Measurements from ENCODE around the gene MEGF6.

Gene MEGF6

DNA sequence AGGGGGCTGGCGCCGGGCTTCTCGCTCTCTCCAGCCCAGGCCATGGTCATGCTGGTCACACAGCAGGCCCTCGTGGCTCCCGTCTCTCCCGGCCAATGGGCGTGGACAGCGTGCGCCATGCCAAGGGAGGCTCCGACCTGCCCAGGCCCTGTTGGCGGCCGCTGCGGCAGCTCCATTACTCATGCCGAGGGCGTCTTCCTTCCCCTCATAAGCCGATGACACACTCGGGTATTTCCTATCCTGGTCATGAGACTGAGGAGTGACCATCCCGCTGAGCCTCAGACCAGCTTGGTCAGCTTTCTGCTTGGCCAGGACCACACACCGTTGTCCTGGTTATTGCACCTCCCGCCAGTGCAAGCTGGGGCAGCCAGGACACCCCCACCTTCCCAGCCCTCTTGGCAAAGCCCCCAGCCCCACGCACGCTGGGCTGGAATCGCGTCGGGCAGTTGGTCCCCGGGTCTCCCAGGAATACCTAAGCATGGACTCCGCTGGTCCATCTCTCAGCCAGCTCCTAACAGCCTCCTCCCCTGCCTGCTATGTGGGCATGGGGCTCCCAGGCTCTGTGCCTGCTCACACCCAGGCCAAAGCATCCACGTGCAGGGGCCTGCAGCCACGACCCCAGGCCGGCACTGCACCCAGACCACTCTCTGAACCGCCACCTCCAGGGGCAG is 107.0 kb downstream of the MEGF6 start:
- TF ChIP-seq ZNF274 (IDR thresholded peaks at IDR 0.05; ENCODE audit: low read depth, low read length) = no peak
- H3K4me3 ChIP-seq (ENCODE audit: low read length) = no peak overlapping the region

DNA sequence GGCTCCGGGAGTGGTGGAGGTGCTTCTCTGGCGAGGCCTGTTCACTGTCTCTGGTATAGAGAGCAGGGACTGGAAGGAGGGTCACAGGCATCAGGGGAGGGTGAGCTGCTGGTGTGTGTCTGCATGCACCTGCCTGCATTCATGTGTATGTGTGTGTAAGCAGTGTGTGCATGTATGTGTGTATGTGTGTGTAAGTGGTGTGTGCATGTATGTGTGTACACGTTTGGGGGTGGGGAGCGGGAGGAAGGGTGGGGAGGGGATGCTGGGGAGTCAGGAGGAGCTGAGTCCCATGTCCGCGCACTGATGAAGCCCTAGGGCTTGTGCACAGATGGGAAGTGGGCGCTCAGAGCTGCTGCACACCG is 107.8 kb downstream of the MEGF6 start:
- no peak overlapping the region for H3K4me3 ChIP-seq (ENCODE audit: low read length)
- no peak for TF ChIP-seq ZNF274 (IDR thresholded peaks at IDR 0.05; ENCODE audit: low read depth, low read length)

DNA sequence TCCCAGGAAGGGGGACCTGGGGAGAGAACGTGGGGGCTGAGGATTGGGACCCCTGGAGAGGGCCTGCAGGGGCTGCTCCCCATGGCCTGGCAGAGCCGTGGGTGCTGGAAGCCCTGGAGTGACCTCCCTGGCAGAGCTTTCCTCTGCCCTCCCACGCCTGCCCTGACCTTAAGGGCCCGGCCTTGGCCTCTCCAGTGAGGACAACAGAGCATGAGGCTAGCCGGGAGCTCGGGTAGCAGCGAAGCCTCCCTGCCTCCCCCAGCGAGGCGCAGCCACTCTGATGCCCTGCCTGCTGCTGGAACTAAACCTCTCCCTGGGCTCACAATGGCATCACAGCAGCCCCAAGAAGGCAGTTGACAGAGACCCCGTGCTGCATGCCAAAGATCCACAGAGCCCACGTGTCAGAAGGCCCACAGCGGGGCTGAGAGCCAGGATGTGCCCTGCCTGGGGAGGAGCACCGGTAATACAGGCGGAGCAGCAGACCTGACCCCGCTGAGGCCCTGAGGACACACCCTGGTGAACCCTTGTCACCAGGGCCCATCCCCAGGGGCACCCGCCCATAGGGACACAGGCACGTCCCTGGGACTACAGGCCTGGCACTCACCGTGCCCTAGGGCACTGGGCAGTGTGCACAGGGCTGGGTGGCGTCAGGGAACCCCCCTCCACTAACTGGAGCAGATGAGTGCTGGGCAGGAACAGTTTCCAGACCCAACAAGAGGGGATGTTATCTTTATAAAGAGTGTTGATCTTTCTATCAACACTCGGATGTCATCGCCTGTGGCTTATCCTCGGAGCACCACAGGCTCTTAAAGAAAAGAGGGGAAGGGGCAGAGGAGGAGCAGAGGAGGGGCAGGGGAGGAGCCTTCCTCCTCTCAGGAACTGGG is 108.4 kb downstream of the MEGF6 start:
- no peak for TF ChIP-seq ZNF274 (IDR thresholded peaks at IDR 0.05; ENCODE audit: low read depth, low read length)
- H3K4me3 ChIP-seq (ENCODE audit: low read length) = no peak overlapping the region

DNA sequence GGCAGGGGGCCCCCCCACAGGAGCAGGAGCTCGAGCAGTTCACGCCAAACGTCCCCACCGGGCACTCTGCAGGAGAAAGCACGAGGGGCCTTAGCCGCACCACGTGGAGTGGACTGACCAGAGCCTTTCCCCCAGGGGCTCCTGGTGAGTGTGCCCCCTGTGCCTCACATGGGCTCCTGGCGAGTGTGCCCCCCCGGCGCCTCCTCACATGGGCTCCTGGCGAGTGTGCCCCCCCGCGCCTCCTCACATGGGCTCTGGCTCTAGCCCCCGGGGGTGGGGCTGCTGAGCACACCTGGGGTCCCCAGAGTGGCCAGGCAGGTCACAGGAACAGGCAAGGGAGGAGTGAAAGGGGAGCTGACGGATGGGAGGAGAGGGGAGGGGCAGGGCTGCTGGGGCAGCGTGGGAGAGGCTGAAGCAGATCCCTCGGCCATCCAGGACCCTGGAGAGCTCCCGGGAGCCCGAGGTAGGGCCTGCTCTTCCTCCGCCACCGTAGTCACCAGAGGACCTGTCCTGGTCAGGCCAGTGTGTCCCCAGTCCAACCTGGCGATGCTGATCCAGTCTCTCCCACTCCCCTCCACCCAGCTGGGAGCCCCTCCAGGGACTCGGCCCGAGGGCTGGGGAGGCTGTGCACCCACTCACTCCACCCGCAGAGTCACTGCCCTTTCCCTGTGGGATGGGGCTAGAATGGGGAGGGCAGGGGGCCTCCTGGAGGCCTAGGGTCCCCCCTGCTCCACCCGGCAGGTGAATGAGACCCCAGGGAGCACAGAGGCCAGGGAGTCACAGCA is 109.3 kb downstream of the MEGF6 start:
- H3K4me3 ChIP-seq (ENCODE audit: low read length) = no peak overlapping the region
- no peak for TF ChIP-seq ZNF274 (IDR thresholded peaks at IDR 0.05; ENCODE audit: low read depth, low read length)

DNA sequence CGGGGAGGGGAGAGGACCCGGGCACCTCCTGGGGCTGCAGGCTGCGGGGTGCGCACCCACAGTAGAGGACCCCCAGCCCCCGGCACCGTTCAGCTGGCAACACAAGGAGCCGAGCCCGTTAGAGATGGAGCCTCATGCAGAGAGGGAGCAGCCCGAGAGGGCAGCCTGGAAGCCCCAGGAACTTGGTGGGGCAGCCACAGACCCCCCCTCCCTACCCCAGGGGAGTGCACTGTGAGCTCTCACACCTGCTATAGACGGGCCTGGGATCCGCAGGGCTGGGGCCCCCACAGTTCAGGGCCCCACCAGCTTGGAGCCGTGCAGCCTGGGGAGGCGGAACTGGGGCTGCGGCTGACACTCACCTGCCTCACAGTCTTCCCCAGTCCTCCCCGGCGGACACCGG is 109.9 kb downstream of the MEGF6 start:
- no peak overlapping the region for H3K4me3 ChIP-seq (ENCODE audit: low read length)
- TF ChIP-seq ZNF274 (IDR thresholded peaks at IDR 0.05; ENCODE audit: low read depth, low read length) = no peak

DNA sequence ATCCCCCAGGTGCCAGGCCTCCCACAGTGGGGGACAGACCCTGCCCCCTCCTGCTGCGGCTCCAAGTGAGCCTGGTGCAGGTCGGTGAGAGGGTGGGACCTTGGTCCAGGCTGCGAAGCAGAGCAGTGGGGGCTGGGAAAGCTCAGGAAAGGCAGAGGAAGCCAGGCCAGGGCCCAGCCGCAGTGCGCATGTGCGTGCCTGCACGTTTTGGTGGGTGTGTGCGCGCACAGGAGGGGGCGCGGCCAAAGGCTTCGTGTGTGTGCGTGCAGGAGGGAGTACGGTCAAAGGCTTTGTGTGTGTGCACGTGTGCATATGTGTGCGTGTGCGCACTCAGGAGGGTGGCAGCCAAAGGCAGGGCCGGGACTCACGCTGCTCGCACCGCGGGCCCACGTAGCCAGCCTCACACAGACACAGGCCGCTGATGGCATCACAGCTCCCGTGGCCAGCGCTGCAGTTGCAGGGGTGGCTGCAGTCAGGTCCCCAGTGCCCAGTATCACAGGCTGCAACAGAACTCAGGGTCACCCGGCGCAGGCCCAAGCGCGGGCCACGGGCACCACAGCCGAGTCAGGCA is 111.0 kb downstream of the MEGF6 start:
- no peak overlapping the region for H3K4me3 ChIP-seq (ENCODE audit: low read length)
- no peak for TF ChIP-seq ZNF274 (IDR thresholded peaks at IDR 0.05; ENCODE audit: low read depth, low read length)

DNA sequence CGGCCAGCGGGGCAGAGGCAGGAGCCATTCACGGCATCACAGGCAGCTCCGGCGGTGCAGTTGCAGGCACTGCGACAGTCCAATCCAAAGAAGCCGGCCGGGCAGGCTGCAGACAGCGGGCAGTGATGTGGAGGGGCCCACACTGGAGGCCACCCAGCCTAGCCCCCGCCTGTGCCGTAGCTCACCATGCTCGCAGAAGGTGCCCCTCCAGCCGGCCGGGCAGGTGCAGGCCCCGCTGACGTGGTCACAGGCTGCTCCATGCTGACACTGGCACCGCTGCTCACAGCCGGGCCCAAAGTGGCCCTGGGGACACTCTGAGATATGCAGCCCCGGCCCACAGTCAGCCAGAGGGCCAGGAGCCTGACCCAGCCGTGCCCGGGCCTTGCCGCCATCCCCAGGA is 111.7 kb downstream of the MEGF6 start:
- no peak for TF ChIP-seq ZNF274 (IDR thresholded peaks at IDR 0.05; ENCODE audit: low read depth, low read length)
- no peak overlapping the region for H3K4me3 ChIP-seq (ENCODE audit: low read length)

DNA sequence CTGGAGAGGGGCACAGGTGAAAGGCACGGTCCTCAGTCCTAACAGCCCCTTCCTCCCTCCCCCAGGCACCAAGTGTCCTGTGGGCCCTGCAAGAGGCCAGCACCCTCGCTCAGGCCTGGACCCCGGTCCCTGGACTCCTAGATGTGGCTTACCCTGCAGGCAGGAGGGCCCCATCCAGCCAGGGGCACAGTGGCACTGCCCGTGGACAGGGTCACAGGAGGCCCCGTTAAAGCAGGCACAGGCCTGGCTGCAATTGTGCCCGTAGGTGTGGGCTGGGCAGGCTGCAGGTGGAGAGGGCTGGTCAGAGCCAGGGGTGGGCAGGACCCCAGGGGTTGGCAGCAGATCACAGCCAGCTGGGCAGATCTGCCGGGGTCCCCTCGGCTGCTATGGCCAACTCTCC is 112.3 kb downstream of the MEGF6 start:
- H3K4me3 ChIP-seq (ENCODE audit: low read length) = no peak overlapping the region
- TF ChIP-seq ZNF274 (IDR thresholded peaks at IDR 0.05; ENCODE audit: low read depth, low read length) = no peak

DNA sequence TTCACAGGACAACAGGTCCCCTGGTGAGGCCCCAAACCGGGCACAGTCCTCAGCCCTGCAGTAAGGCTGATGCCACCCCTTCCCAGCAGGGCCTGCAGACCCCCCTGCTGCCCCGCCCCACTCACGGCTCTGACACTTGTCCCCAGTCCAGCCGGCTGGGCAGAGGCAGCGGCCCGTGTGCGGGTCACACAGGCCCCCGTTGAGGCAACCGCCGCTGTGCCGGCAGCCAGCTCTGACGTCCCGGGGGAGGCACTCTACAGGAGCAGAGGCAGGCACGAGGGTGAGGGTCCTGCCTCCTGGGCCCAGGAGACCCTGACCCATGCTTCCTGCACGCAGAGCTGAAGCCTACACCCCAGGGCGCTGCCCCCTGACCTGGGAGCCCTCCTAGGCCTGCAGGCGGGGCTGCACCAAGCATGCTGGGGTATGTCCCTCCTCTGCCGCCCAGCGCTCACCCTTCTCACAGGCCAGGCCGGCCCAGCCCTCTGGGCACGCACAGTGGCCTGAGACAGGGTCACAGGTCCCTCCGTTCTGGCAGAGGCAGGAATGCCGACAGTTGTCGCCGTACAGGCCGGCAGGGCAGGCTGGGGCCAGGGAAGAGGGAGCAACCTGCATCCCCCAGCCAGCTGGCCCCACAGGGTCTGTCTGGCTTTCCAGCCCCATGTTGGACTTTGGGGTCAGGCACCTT is 112.9 kb downstream of the MEGF6 start:
- no peak for TF ChIP-seq ZNF274 (IDR thresholded peaks at IDR 0.05; ENCODE audit: low read depth, low read length)
- H3K4me3 ChIP-seq (ENCODE audit: low read length) = no peak overlapping the region

DNA sequence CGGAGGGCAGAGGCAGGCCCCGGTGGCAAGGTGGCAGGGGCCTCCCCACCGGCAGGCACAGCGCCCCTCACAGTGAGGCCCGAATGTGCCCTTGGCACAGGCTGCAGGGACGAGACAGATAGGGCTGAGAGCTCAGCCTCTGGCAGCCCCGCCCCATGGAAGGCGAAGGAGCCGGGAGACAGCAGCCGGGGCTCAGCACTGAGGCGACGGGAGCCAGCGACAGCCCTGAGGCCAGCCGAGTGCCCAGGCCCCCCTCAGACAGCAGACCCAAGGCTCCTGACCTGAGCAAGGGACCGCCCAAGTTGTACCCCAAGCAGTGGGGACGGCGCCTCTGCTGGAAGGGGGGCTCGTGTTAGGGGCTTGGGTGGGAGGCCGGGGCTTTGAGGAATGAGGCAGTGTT is 113.8 kb downstream of the MEGF6 start:
- H3K4me3 ChIP-seq (ENCODE audit: low read length) = no peak overlapping the region
- TF ChIP-seq ZNF274 (IDR thresholded peaks at IDR 0.05; ENCODE audit: low read depth, low read length) = no peak

DNA sequence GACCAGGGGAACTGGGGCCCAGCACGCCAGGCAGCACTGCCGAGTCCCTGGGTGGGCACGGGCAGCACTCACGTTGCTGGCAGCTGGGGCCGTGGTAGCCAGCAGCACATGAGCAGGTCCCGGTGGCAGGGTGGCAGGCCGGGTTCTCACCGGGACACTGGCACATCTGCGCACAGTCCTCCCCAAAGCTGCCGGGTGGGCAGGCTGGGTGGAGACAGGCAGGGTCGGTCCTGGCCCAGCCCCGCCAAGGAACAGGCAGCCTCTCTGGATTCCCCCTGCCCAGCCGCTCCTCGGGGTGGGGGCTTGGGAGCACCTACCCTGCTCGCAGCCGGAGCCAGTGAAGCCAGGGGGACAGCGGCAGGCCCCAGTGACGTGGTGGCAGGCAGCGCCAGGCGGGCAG is 114.4 kb downstream of the MEGF6 start:
- H3K4me3 ChIP-seq (ENCODE audit: low read length) = no peak overlapping the region
- TF ChIP-seq ZNF274 (IDR thresholded peaks at IDR 0.05; ENCODE audit: low read depth, low read length) = no peak

DNA sequence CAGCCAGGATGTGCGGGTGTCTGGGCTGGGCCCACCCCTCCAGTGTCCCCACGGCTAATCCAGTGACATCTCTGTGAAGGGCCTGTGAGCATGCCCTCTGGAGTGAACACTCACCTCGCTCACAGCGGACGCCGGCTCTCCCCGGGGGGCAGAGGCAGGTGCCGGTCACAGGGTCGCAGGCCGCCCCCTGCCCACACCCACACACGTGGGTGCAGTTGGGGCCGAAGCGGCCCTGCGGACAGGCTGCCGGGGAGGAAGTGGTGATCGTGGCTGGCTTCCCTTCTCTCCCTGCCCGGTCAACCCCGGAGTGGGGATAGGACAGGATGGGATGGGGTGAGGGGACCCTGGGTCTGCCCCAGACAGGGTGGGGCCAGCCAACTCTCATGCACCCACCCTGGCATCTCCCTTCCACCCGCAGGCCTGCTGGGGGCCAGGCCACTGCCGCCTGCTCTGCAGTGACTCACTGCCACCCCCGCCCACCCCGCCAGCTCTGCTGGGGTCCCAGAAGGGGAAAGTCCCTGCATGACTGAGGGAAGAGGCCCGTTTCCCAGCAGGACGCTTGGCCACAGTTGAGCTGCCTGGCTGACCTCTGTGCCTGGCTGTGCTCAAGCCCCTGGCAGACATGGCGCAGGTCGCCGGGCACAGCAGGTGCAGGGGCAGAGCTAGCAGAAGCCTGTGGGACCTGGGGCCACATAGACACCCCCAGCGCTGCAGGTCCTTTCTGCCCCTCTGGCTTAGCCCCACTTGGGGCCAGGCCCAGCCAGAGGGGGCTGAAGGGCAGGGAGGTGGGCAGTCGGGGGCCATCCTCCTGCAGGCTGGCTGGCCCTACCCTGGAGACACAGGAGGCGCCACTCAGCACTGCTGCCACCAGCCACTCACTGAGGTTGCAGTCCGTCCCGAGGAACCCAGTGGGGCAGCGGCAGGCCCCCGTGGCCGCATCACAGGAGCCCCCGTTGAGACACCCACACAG is 115.2 kb downstream of the MEGF6 start:
- H3K4me3 ChIP-seq (ENCODE audit: low read length) = no peak overlapping the region
- no peak for TF ChIP-seq ZNF274 (IDR thresholded peaks at IDR 0.05; ENCODE audit: low read depth, low read length)

All from GM08714 (cell line).